ENCODE data around the gene RNF14. TPM values are rescaled to one million over a fixed set of nuclear protein-coding genes. Genes with fewer than 3 reads are reported as not detected.

RNF14 gene
- total RNA-seq, 1 experiment from 2014 or later, result 67.1 TPM

GRCh38 chr5:142012792-142013388 lies 44.0 kb downstream of the RNF14 start, which contains the start of gene GNPDA1:
Gene GNPDA1 (minus strand): TSS chr5:142013027. CDS start chr5:142012035, 992 bp downstream.
- ChIA-PET POLR2A (ENCODE audit: low non-redundant PET) (no interaction called here), CTCF (interaction anchor here (0.6 to 1.0 kb wide), 2 partner anchors 23 to 130 kb away, joined by 3 read pairs; no protein-coding TSS in a partner anchor)
- H3K9me3 ChIP-seq (ENCODE audit: low read depth, low read length, poor library complexity, severe bottlenecking), result no peaks in the 10 kb centered on the region
- no peaks in the 10 kb centered on the region for H3K27me3 ChIP-seq (replicated peaks; ENCODE audit: insufficient read depth, low read depth, low read length, poor library complexity)
- peak within 1 kb of the TSS; percentile 72 for H3K4me3 ChIP-seq (ENCODE audit: low read depth, low read length, poor library complexity, severe bottlenecking)
- DNase-seq (ENCODE audit: low spot score), result peak; percentile 74
- peak within 1 kb of the TSS; percentile 73 for H3K27ac ChIP-seq (ENCODE audit: low read depth, low read length, poor library complexity, severe bottlenecking)
- TF ChIP-seq CTCF (conservative IDR thresholded peaks at IDR 0.05; ENCODE audit: low read depth, low read length), result no peak
- no peak for TF ChIP-seq EZH2 (IDR thresholded peaks at IDR 0.05; ENCODE audit: borderline replicate concordance, low read depth, low read length, poor library complexity, severe bottlenecking)
- no peaks in the 10 kb centered on the region for H3K36me3 ChIP-seq (ENCODE audit: insufficient read depth, low read length, poor library complexity, severe bottlenecking)
- no TSS peak for BruUV-seq (replicated peaks)
- H3K4me1 ChIP-seq (ENCODE audit: insufficient read depth, low read length, poor library complexity, severe bottlenecking), result peaks cover 9% of the 10 kb centered on the region
- intact Hi-C loops (cut with micrococcal nuclease; ENCODE audit: unreplicated experiment), result loop anchor here (5.0 to 10.0 kb wide), 2 partner anchors 129 to 542 kb away; no protein-coding TSS in a partner anchor

- CTCF ChIA-PET, result interaction anchor here (0.7 kb wide), 1 partner anchor 53 kb away, joined by 4 read pairs; no protein-coding TSS in a partner anchor
- peaks cover 9% of the 10 kb centered on the region for H3K4me1 ChIP-seq (ENCODE audit: insufficient read depth, low read length, poor library complexity, severe bottlenecking)
- intact Hi-C loops (cut with micrococcal nuclease; ENCODE audit: unreplicated experiment), result loop anchor here (5.0 to 10.0 kb wide), 2 partner anchors 128 to 541 kb away; no protein-coding TSS in a partner anchor
- no peaks in the 10 kb centered on the region for H3K27me3 ChIP-seq (replicated peaks; ENCODE audit: insufficient read depth, low read depth, low read length, poor library complexity)
- no peak for DNase-seq (ENCODE audit: low spot score)
- H3K36me3 ChIP-seq (ENCODE audit: insufficient read depth, low read length, poor library complexity, severe bottlenecking), result no peaks in the 10 kb centered on the region
- no TSS peak for BruUV-seq (replicated peaks)
- H3K4me3 ChIP-seq (ENCODE audit: low read depth, low read length, poor library complexity, severe bottlenecking), result no peak overlapping the region
- TF ChIP-seq CTCF (conservative IDR thresholded peaks at IDR 0.05; ENCODE audit: low read depth, low read length), result no peak
- no peak for TF ChIP-seq EZH2 (IDR thresholded peaks at IDR 0.05; ENCODE audit: borderline replicate concordance, low read depth, low read length, poor library complexity, severe bottlenecking)
- H3K27ac ChIP-seq (ENCODE audit: low read depth, low read length, poor library complexity, severe bottlenecking), result no peak overlapping the region
- POLR2A ChIA-PET (ENCODE audit: low non-redundant PET), result interaction anchor here (0.7 kb wide), 1 partner anchor 95 kb away, joined by 3 read pairs; the partner anchor contains the start of gene NDFIP1
- H3K9me3 ChIP-seq (ENCODE audit: low read depth, low read length, poor library complexity, severe bottlenecking), result no peaks in the 10 kb centered on the region
Measured at GRCh38 chr5:142013734-142014521, 45.0 kb downstream of the RNF14 start.

- intact Hi-C loops (cut with micrococcal nuclease; ENCODE audit: unreplicated experiment), result loop anchor here (5.0 to 10.0 kb wide), 2 partner anchors 127 to 540 kb away; no protein-coding TSS in a partner anchor
- ChIA-PET CTCF (interaction anchor here (0.6 kb wide), 1 partner anchor 128 kb away, joined by 3 read pairs; no protein-coding TSS in a partner anchor), POLR2A (ENCODE audit: low non-redundant PET) (interaction anchor here (0.6 kb wide), 1 partner anchor 113 kb away, joined by 3 read pairs; no protein-coding TSS in a partner anchor)
- DNase-seq (ENCODE audit: low spot score), result peak; percentile 77
- BruUV-seq (replicated peaks), result no TSS peak
- Histone ChIP-seq H3K27me3 (replicated peaks; ENCODE audit: insufficient read depth, low read depth, low read length, poor library complexity) (no peaks in the 10 kb centered on the region), H3K27ac (ENCODE audit: low read depth, low read length, poor library complexity, severe bottlenecking) (no peak overlapping the region), H3K9me3 (ENCODE audit: low read depth, low read length, poor library complexity, severe bottlenecking) (peaks cover 1% of the 10 kb centered on the region), H3K4me3 (ENCODE audit: low read depth, low read length, poor library complexity, severe bottlenecking) (no peak overlapping the region), H3K4me1 (ENCODE audit: insufficient read depth, low read length, poor library complexity, severe bottlenecking) (peaks cover 9% of the 10 kb centered on the region), H3K36me3 (ENCODE audit: insufficient read depth, low read length, poor library complexity, severe bottlenecking) (no peaks in the 10 kb centered on the region)
- TF ChIP-seq CTCF (conservative IDR thresholded peaks at IDR 0.05; ENCODE audit: low read depth, low read length), result peak; percentile 64
- no peak for TF ChIP-seq EZH2 (IDR thresholded peaks at IDR 0.05; ENCODE audit: borderline replicate concordance, low read depth, low read length, poor library complexity, severe bottlenecking)
Measured at GRCh38 chr5:142014911-142015584, 46.1 kb downstream of the RNF14 start.
